GM23338 (cell line): ENCODE data around the gene CEACAM21. TPM values are rescaled to one million over a fixed set of nuclear protein-coding genes. Genes with fewer than 3 reads are reported as not detected.

Experiments used
- ATAC-seq: fragments of 200-7000 bp; cut with Tn5 transposase; 3 replicates; pipeline ENCODE4 v1.9.1; 2020
- DNase-seq: peaks from one replicate; pipeline ENCODE4 v3.0.0-alpha.2; 2015; ENCODE audit warnings: low spot score
- H2AFZ ChIP-seq: fragments of 200-600 bp; sonication (generic); 2 replicates; pipeline ENCODE4 v1.8.0; 2016; ENCODE audit warnings: antibody characterized with exemption, mild to moderate bottlenecking, moderate library complexity
- H3F3A ChIP-seq: fragments of 200-600 bp; sonication (generic); replicated peaks from 2 replicates; pipeline ENCODE4 v1.8.0; 2017; ENCODE audit warnings: antibody characterized with exemption, mixed run types, low read depth
- H3K27ac ChIP-seq: fragments of 200-600 bp; sonication (generic); 2 replicates; pipeline ENCODE4 v1.6.1; 2016; ENCODE audit warnings: low read depth
- H3K27me3 ChIP-seq: fragments of 200-600 bp; sonication (generic); 2 replicates; pipeline ENCODE4 v1.8.0; 2016; ENCODE audit warnings: mild to moderate bottlenecking, mixed run types, moderate library complexity; ENCODE audit not compliant: insufficient read depth
- H3K36me3 ChIP-seq: fragments of 200-600 bp; sonication (generic); 2 replicates; pipeline ENCODE4 v1.8.0; 2016; ENCODE audit warnings: mild to moderate bottlenecking; ENCODE audit not compliant: insufficient read depth
- H3K4me1 ChIP-seq: fragments of 200-600 bp; sonication (generic); 2 replicates; pipeline ENCODE4 v1.8.0; 2016; ENCODE audit warnings: mild to moderate bottlenecking, moderate library complexity; ENCODE audit not compliant: insufficient read depth
- H3K4me2 ChIP-seq: fragments of 200-600 bp; sonication (generic); 2 replicates; pipeline ENCODE4 v1.7.1; 2017; ENCODE audit warnings: mixed run types
- H3K4me3 ChIP-seq: fragments of 200-600 bp; sonication (generic); 2 replicates; pipeline ENCODE4 v1.6.1; 2016; ENCODE audit warnings: mixed run types
- H3K79me2 ChIP-seq: fragments of 200-600 bp; sonication (generic); replicated peaks from 2 replicates; pipeline ENCODE4 v1.8.0; 2017; ENCODE audit warnings: mild to moderate bottlenecking; ENCODE audit not compliant: insufficient read depth
- H3K9me2 ChIP-seq: fragments of 200-600 bp; sonication (generic); 2 replicates; pipeline ENCODE4 v1.8.0; 2017; ENCODE audit not compliant: insufficient read depth
- H4K20me1 ChIP-seq: fragments of 200-600 bp; sonication (generic); replicated peaks from 2 replicates; pipeline ENCODE4 v1.8.0; 2017; ENCODE audit warnings: mild to moderate bottlenecking; ENCODE audit not compliant: insufficient read depth
- H3K27ac Mint-ChIP-seq: 2 replicates; pipeline ENCODE4 v1.8.0; 2020; ENCODE audit warnings: inconsistent platforms, mild to moderate bottlenecking, moderate library complexity, mixed read lengths
- H3K27me3 Mint-ChIP-seq: 3 replicates; pipeline ENCODE4 v1.8.0; 2022; ENCODE audit warnings: low read depth, mild to moderate bottlenecking, moderate library complexity, mixed read lengths, inconsistent platforms; ENCODE audit not compliant: insufficient read depth, poor library complexity
- H3K36me3 Mint-ChIP-seq: 3 replicates; pipeline ENCODE4 v1.8.0; 2021; ENCODE audit warnings: low read depth, mild to moderate bottlenecking, inconsistent platforms, moderate library complexity, mixed read lengths
- H3K4me1 Mint-ChIP-seq: 3 replicates; pipeline ENCODE4 v1.8.0; 2020; ENCODE audit warnings: mild to moderate bottlenecking, inconsistent platforms, mixed read lengths
- H3K4me3 Mint-ChIP-seq: 3 replicates; pipeline ENCODE4 v1.8.0; 2021; ENCODE audit warnings: moderate library complexity, mild to moderate bottlenecking, inconsistent platforms, mixed read lengths
- H3K9me3 Mint-ChIP-seq: 3 replicates; pipeline ENCODE4 v1.8.0; 2020; ENCODE audit warnings: moderate library complexity, mild to moderate bottlenecking, inconsistent platforms, mixed read lengths
- CREB1 ChIP-seq: fragments of 250-450 bp; sonication (Bioruptor Pico); IDR thresholded peaks from 2 replicates; pipeline ENCODE4 v1.5.0; 2020; ENCODE audit warnings: low read depth, mild to moderate bottlenecking, moderate library complexity
- EZH2 ChIP-seq: fragments of 200-600 bp; sonication (generic); IDR thresholded peaks from one replicate; pipeline ENCODE4 v1.8.0; 2017; ENCODE audit warnings: antibody characterized with exemption, mild to moderate bottlenecking, low read depth; ENCODE audit not compliant: unreplicated experiment
- JUNB ChIP-seq: IDR thresholded peaks from one replicate; pipeline ENCODE4 v1.6.1; 2016; ENCODE audit warnings: antibody characterized with exemption; ENCODE audit not compliant: unreplicated experiment
- NANOG ChIP-seq: IDR thresholded peaks from 2 replicates; pipeline ENCODE4 v1.6.1; 2016; ENCODE audit warnings: antibody characterized with exemption, borderline replicate concordance
- POLR2AphosphoS5 ChIP-seq: IDR thresholded peaks from 2 replicates; pipeline ENCODE4 v1.6.1; 2016; ENCODE audit warnings: antibody characterized with exemption, low read depth
- ZNF114 ChIP-seq: fragments of 250-450 bp; sonication (Bioruptor Pico); IDR thresholded peaks from 2 replicates; pipeline ENCODE4 v1.5.0; 2020; ENCODE audit warnings: mild to moderate bottlenecking, moderate library complexity
- ZNF331 ChIP-seq: fragments of 250-450 bp; sonication (Bioruptor Pico); IDR thresholded peaks from 2 replicates; pipeline ENCODE4 v1.5.0; 2020; ENCODE audit warnings: low read depth, mild to moderate bottlenecking, moderate library complexity
- polyA plus RNA-seq: library from polyadenylated mRNA; unstranded; fragments of >200 nt; fragmentation: Nextera tagmentation; extraction: Ambion mirVana; gene quantifications from 2 replicates; pipeline ENCODE4 v1.2.1, GENCODE V29; 2016
- total RNA-seq: library from RNA; depleted of rRNA; stranded (reverse); fragments of >200 nt; shearing (Covaris generic); gene quantifications from 2 replicates; pipeline ENCODE4 v1.2.3, GENCODE V29; 2014
- TF ChIP-seq, protein P1 (sequence below), 2 experiments: fragments of 200-600 bp in 1 of 2; sonication (generic) in 1 of 2; conservative IDR thresholded peaks; 2 replicates each; pipeline versions ENCODE4 v1.5.1 to v1.6.1; 2016 to 2017; ENCODE audit warnings: antibody characterized with exemption in 2 of 2, low read depth in 2 of 2, mild to moderate bottlenecking in 2 of 2, moderate library complexity in 1 of 2
- TF ChIP-seq, protein P2 (sequence below): IDR thresholded peaks from one replicate; pipeline ENCODE4 v1.6.1; 2018; ENCODE audit warnings: antibody characterized with exemption; ENCODE audit not compliant: unreplicated experiment
- TF ChIP-seq, protein P3 (sequence below): fragments of 250-450 bp; sonication (Bioruptor Pico); IDR thresholded peaks from 2 replicates; pipeline ENCODE4 v1.5.0; 2020; ENCODE audit warnings: mild to moderate bottlenecking, moderate library complexity

The CEACAM21 gene
- total and polyA plus RNA-seq, 2 experiments from 2014 or later: not detected

DNA sequence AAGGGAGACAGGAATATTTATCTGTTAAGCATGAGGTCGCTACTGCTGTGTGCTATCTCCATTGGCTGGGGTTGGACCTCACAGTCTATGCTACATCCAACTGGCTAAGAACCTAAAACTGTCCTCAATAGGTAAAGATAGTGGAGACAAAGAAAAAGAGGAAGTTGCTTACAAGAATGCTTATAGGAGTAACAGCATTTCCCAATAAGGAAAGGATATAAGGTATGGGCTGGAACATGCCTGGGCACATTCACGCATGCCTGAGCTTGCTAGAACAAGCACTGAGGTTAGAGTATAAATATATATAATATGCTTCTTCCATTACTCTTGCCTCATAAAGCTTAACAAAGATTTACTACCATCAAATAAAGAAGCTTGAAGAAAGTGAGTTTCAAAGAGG, 47.9 kb upstream of the CEACAM21 start (continued):
- no peak for TF ChIP-seq ZNF331 (CRISPR knock-in tag)
- no peak for TF ChIP-seq ZNF114
- no peak for TF ChIP-seq CREB1 (CRISPR knock-in tag)
- TF ChIP-seq EZH2: no peak
- TF ChIP-seq POLR2AphosphoS5: no peak
- TF ChIP-seq, protein P1, sequence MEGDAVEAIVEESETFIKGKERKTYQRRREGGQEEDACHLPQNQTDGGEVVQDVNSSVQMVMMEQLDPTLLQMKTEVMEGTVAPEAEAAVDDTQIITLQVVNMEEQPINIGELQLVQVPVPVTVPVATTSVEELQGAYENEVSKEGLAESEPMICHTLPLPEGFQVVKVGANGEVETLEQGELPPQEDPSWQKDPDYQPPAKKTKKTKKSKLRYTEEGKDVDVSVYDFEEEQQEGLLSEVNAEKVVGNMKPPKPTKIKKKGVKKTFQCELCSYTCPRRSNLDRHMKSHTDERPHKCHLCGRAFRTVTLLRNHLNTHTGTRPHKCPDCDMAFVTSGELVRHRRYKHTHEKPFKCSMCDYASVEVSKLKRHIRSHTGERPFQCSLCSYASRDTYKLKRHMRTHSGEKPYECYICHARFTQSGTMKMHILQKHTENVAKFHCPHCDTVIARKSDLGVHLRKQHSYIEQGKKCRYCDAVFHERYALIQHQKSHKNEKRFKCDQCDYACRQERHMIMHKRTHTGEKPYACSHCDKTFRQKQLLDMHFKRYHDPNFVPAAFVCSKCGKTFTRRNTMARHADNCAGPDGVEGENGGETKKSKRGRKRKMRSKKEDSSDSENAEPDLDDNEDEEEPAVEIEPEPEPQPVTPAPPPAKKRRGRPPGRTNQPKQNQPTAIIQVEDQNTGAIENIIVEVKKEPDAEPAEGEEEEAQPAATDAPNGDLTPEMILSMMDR (conservative IDR thresholded peaks at IDR 0.05; ENCODE audit: low read depth in 2 of 2): no peak

DNA sequence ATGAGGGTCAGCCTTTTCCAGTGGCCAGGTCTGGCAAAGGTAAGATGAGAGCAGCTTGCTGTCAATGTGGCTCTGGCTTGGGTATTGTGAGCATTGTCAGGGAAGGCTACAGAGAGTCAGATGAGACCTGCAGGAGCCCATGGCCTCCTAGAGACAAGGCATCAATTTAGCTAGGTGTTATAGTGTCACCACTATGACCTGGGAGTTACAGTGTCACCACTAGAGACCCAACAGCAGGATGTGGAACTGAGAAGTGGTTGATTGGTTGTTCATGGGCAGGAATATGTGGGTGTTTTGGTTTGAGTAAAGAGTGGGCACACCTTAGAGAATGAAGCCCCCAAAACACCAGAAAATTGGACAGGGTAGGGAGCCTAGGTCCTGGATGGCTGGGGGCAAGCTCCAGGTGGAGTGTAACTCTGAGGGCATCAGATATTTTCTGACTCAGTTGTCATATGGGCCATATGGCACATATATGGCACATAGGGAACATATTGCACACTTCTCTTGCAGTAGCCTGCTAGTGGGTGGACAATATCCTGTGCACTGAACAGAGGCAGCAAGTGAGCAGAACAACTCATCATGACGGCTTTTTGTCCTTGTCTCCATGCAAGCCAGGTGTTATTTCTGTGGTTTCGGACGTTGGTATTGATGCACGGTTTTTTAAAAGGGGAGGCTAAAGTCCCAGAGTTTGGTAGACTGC, 46.3 kb upstream of the CEACAM21 start:
- Histone ChIP-seq H4K20me1 (no peaks in the 10 kb centered on the region), H3K36me3 (no peaks in the 10 kb centered on the region), H3K4me1 (no peaks in the 10 kb centered on the region), H3K4me2 (no peak overlapping the region), H3K4me3 (no peak overlapping the region), H3K9me2 (peaks cover 17% of the 10 kb centered on the region), H3F3A (no peaks in the 10 kb centered on the region), H3K27me3 (peaks cover 10% of the 10 kb centered on the region), H3K79me2 (no peaks in the 10 kb centered on the region), H3K27ac (no peak overlapping the region), H2AFZ (no peak overlapping the region)
- no peak overlapping the region for H3K27ac Mint-ChIP-seq
- H3K9me3 Mint-ChIP-seq: peaks cover 5% of the 10 kb centered on the region; the same call in 1 of the 3 replicates
- H3K4me3 Mint-ChIP-seq: no peak overlapping the region
- H3K36me3 Mint-ChIP-seq: no peaks in the 10 kb centered on the region
- peaks cover 10% of the 10 kb centered on the region for H3K4me1 Mint-ChIP-seq
- peaks cover 9% of the 10 kb centered on the region for H3K27me3 Mint-ChIP-seq
- DNase-seq (no peak), ATAC-seq (no peak)
- TF ChIP-seq ZNF331 (CRISPR knock-in tag) (no peak), EZH2 (no peak), POLR2AphosphoS5 (no peak), NANOG (no peak), JUNB (no peak)
- TF ChIP-seq, protein P2, sequence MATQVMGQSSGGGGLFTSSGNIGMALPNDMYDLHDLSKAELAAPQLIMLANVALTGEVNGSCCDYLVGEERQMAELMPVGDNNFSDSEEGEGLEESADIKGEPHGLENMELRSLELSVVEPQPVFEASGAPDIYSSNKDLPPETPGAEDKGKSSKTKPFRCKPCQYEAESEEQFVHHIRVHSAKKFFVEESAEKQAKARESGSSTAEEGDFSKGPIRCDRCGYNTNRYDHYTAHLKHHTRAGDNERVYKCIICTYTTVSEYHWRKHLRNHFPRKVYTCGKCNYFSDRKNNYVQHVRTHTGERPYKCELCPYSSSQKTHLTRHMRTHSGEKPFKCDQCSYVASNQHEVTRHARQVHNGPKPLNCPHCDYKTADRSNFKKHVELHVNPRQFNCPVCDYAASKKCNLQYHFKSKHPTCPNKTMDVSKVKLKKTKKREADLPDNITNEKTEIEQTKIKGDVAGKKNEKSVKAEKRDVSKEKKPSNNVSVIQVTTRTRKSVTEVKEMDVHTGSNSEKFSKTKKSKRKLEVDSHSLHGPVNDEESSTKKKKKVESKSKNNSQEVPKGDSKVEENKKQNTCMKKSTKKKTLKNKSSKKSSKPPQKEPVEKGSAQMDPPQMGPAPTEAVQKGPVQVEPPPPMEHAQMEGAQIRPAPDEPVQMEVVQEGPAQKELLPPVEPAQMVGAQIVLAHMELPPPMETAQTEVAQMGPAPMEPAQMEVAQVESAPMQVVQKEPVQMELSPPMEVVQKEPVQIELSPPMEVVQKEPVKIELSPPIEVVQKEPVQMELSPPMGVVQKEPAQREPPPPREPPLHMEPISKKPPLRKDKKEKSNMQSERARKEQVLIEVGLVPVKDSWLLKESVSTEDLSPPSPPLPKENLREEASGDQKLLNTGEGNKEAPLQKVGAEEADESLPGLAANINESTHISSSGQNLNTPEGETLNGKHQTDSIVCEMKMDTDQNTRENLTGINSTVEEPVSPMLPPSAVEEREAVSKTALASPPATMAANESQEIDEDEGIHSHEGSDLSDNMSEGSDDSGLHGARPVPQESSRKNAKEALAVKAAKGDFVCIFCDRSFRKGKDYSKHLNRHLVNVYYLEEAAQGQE: no peak
- TF ChIP-seq, protein P1 (conservative IDR thresholded peaks at IDR 0.05; ENCODE audit: low read depth in 2 of 2): no peak
- TF ChIP-seq, protein P3, sequence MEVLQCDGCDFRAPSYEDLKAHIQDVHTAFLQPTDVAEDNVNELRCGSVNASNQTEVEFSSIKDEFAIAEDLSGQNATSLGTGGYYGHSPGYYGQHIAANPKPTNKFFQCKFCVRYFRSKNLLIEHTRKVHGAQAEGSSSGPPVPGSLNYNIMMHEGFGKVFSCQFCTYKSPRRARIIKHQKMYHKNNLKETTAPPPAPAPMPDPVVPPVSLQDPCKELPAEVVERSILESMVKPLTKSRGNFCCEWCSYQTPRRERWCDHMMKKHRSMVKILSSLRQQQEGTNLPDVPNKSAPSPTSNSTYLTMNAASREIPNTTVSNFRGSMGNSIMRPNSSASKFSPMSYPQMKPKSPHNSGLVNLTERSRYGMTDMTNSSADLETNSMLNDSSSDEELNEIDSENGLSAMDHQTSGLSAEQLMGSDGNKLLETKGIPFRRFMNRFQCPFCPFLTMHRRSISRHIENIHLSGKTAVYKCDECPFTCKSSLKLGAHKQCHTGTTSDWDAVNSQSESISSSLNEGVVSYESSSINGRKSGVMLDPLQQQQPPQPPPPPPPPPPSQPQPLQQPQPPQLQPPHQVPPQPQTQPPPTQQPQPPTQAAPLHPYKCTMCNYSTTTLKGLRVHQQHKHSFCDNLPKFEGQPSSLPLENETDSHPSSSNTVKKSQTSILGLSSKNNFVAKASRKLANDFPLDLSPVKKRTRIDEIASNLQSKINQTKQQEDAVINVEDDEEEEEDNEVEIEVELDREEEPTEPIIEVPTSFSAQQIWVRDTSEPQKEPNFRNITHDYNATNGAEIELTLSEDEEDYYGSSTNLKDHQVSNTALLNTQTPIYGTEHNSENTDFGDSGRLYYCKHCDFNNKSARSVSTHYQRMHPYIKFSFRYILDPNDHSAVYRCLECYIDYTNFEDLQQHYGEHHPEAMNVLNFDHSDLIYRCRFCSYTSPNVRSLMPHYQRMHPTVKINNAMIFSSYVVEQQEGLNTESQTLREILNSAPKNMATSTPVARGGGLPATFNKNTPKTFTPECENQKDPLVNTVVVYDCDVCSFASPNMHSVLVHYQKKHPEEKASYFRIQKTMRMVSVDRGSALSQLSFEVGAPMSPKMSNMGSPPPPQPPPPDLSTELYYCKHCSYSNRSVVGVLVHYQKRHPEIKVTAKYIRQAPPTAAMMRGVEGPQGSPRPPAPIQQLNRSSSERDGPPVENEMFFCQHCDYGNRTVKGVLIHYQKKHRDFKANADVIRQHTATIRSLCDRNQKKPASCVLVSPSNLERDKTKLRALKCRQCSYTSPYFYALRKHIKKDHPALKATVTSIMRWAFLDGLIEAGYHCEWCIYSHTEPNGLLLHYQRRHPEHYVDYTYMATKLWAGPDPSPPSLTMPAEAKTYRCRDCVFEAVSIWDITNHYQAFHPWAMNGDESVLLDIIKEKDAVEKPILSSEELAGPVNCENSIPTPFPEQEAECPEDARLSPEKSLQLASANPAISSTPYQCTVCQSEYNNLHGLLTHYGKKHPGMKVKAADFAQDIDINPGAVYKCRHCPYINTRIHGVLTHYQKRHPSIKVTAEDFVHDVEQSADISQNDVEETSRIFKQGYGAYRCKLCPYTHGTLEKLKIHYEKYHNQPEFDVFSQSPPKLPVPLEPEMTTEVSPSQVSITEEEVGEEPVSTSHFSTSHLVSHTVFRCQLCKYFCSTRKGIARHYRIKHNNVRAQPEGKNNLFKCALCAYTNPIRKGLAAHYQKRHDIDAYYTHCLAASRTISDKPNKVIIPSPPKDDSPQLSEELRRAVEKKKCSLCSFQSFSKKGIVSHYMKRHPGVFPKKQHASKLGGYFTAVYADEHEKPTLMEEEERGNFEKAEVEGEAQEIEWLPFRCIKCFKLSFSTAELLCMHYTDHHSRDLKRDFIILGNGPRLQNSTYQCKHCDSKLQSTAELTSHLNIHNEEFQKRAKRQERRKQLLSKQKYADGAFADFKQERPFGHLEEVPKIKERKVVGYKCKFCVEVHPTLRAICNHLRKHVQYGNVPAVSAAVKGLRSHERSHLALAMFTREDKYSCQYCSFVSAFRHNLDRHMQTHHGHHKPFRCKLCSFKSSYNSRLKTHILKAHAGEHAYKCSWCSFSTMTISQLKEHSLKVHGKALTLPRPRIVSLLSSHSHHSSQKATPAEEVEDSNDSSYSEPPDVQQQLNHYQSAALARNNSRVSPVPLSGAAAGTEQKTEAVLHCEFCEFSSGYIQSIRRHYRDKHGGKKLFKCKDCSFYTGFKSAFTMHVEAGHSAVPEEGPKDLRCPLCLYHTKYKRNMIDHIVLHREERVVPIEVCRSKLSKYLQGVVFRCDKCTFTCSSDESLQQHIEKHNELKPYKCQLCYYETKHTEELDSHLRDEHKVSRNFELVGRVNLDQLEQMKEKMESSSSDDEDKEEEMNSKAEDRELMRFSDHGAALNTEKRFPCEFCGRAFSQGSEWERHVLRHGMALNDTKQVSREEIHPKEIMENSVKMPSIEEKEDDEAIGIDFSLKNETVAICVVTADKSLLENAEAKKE (CRISPR knock-in tag): no peak
